ENCODE measurements around the gene EPB41. TPM values are rescaled to one million over a fixed set of nuclear protein-coding genes. Genes with fewer than 3 reads are reported as not detected.
A peak's percentile ranks its signal among the peaks of the same experiment; 100 is the strongest.

Gene EPB41
- total RNA-seq, 1 experiment from 2014 or later, result 41.7 TPM

- Histone ChIP-seq H3K9me3 (ENCODE audit: control insufficient read depth in 1 of 2, insufficient read depth in 1 of 2, low read depth in 1 of 2, low read length in 2 of 2) (no peaks in the 10 kb centered on the region), H3K4me1 (ENCODE audit: control insufficient read depth in 1 of 2, insufficient read depth in 2 of 2, low read length in 2 of 2) (peaks cover 2 to 11% of the 10 kb centered on the region in 2 experiments; a peak in 2 of 4 replicates), H2AFZ (ENCODE audit: low read depth, low read length, poor library complexity, severe bottlenecking) (no peak overlapping the region), H3K27ac (ENCODE audit: low read depth, low read length) (peak overlapping the region; percentile 93), H3K9ac (ENCODE audit: low read length) (peak overlapping the region; percentile 97), H3K36me3 (ENCODE audit: control insufficient read depth in 1 of 2, insufficient read depth in 2 of 2, low read length in 2 of 2) (no peaks in the 10 kb centered on the region), H3K27me3 (ENCODE audit: insufficient read depth, low read length) (no peaks in the 10 kb centered on the region), H4K20me1 (ENCODE audit: insufficient read depth) (no peaks in the 10 kb centered on the region), H3K4me3 (replicated peaks in 1 of 2; ENCODE audit: low read depth in 1 of 2, low read length in 2 of 2) (peak overlapping the region; percentile 79 to 96), H3K4me2 (ENCODE audit: low read length) (peak overlapping the region; percentile 99), H3K9me2 (ENCODE audit: insufficient read depth) (no peaks in the 10 kb centered on the region), H3K79me2 (ENCODE audit: insufficient read depth, low read length) (peaks cover 27% of the 10 kb centered on the region)
- no TSS peak for BruUV-seq (replicated peaks)
- TF ChIP-seq ELF1 (IDR thresholded peaks at IDR 0.05; ENCODE audit: borderline replicate concordance, low read depth) (no peak), ZFX (IDR thresholded peaks at IDR 0.05) (peak; percentile 99)
- RAD21 ChIA-PET (ENCODE audit: low non-redundant PET in 1 of 2, low total read pairs in 2 of 2, uncharacterized antibody in 2 of 2, unreplicated experiment in 2 of 2), result interaction anchor here in 1 of 2 experiments (0.6 to 1.4 kb wide), 2 partner anchors 70 to 241 kb away, joined by 3 read pairs; no protein-coding TSS in a partner anchor
- intact Hi-C loops (cut with micrococcal nuclease), result no loop called here
- DNase-seq (ENCODE audit: low read depth, low spot score) (no peak), ATAC-seq (peak; percentile 10)
- POLR2A ChIA-PET, result interaction anchor here (0.6 to 1.1 kb wide), 4 partner anchors 11 to 241 kb away, joined by 3 to 5 read pairs (median 4); partner anchors contain the start of gene SRSF4
- CTCF ChIA-PET, result interaction anchor here (0.6 to 2.7 kb wide), 6 partner anchors 9 to 689 kb away, joined by 3 to 9 read pairs (median 4); partner anchors contain the start of gene SRSF4
These were observed 208.3 kb downstream of the EPB41 start for GRCh38 chr1:29122682-29123052.

DNA sequence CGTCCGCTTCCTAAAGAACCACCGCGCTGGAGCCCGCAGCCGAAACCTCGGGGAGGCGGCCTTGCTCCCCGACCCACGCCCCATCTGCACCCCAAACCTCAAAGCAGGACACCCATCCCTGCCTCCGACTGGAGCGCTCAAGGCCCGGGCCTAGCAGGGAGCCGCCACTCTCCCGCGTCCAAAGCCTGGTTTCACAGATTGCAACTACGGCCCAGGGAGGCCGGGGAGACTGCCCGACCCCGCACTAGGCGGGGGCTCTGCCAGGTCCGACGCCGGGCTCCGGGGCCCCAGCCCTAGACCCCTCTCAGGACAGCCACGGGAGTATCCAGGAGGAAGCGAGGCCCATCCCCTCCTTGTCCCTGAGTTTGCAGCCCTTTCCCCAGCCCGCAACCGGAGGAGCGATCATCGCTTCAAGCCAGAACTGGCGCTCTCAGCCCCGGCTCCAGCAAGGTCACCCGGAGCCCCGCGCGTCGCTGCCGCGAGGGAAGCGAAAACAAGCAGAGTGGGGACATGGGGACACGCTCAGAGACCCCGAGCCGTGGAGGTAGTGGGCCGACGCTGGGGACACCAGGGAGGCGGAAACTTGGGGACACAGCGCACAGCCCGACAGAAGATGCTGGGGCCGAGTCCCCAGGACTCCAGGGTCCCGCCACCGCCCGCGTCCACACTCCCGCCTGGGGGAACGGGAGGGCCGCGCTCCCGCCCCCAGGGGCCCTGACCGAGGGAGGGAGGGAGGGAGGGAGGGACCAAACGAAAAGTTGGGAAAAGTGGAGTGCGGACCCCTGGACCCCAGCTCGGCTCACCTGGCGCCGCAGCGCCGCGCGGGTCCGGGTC, 208.9 kb downstream of the EPB41 start:
- ATAC-seq (peak; percentile 5), DNase-seq (ENCODE audit: low read depth, low spot score) (no peak)
- Histone ChIP-seq H3K4me2 (ENCODE audit: low read length) (peak overlapping the region; percentile 99), H4K20me1 (ENCODE audit: insufficient read depth) (no peaks in the 10 kb centered on the region), H2AFZ (ENCODE audit: low read depth, low read length, poor library complexity, severe bottlenecking) (no peak overlapping the region), H3K4me3 (replicated peaks in 1 of 2; ENCODE audit: low read depth in 1 of 2, low read length in 2 of 2) (peak overlapping the region; percentile 79 to 96), H3K36me3 (ENCODE audit: control insufficient read depth in 1 of 2, insufficient read depth in 2 of 2, low read length in 2 of 2) (no peaks in the 10 kb centered on the region), H3K27me3 (ENCODE audit: insufficient read depth, low read length) (no peaks in the 10 kb centered on the region), H3K9ac (ENCODE audit: low read length) (peak overlapping the region; percentile 97), H3K9me3 (ENCODE audit: control insufficient read depth in 1 of 2, insufficient read depth in 1 of 2, low read depth in 1 of 2, low read length in 2 of 2) (no peaks in the 10 kb centered on the region), H3K79me2 (ENCODE audit: insufficient read depth, low read length) (peaks cover 27% of the 10 kb centered on the region), H3K4me1 (ENCODE audit: control insufficient read depth in 1 of 2, insufficient read depth in 2 of 2, low read length in 2 of 2) (peaks cover 2 to 11% of the 10 kb centered on the region in 2 experiments; a peak in 2 of 4 replicates), H3K9me2 (ENCODE audit: insufficient read depth) (no peaks in the 10 kb centered on the region), H3K27ac (ENCODE audit: low read depth, low read length) (peak overlapping the region; percentile 93)
- intact Hi-C loops (cut with micrococcal nuclease), result no loop called here
- POLR2A ChIA-PET, result interaction anchor here (0.6 to 1.0 kb wide), 4 partner anchors 12 to 241 kb away, joined by 3 to 5 read pairs (median 3); partner anchors contain the start of gene SRSF4
- no peak for TF ChIP-seq EGR1 (IDR thresholded peaks at IDR 0.05; ENCODE audit: low read depth)
- TF ChIP-seq POLR2AphosphoS5 (IDR thresholded peaks at IDR 0.05; ENCODE audit: low read depth, low read length), result peak; percentile 44
- peak; percentile 95 for TF ChIP-seq ZFX (IDR thresholded peaks at IDR 0.05)
- TF ChIP-seq CBX3 (IDR thresholded peaks at IDR 0.05; ENCODE audit: low read depth), result no peak
- CTCF ChIA-PET, result interaction anchor here (0.8 to 1.1 kb wide), 6 partner anchors 12 to 90 kb away, joined by 3 to 6 read pairs (median 4); partner anchors contain the start of gene SRSF4
- BruUV-seq (replicated peaks), result TSS peak; percentile 53
- RAD21 ChIA-PET (ENCODE audit: low non-redundant PET in 1 of 2, low total read pairs in 2 of 2, uncharacterized antibody in 2 of 2, unreplicated experiment in 2 of 2), result interaction anchor here in 1 of 2 experiments (1.4 kb wide), 1 partner anchor 241 kb away, joined by 3 read pairs; no protein-coding TSS in a partner anchor
